DND-41 (cell line): Measurements from ENCODE around the gene PLPPR4.

Experiments
- EZH2 ChIP-seq: IDR thresholded peaks from 3 replicates; pipeline ENCODE4 v1.6.1; 2012; ENCODE audit warnings: borderline replicate concordance, low read depth, mild to moderate bottlenecking, moderate library complexity, low read length, inconsistent platforms; ENCODE audit not compliant: severe bottlenecking
- TF ChIP-seq, protein P1 (sequence below): IDR thresholded peaks from 2 replicates; pipeline ENCODE4 v1.5.1; 2012; ENCODE audit warnings: borderline replicate concordance, low read length, moderate library complexity, mild to moderate bottlenecking; ENCODE audit not compliant: poor library complexity, severe bottlenecking; ENCODE audit errors: extremely low read depth

DNA sequence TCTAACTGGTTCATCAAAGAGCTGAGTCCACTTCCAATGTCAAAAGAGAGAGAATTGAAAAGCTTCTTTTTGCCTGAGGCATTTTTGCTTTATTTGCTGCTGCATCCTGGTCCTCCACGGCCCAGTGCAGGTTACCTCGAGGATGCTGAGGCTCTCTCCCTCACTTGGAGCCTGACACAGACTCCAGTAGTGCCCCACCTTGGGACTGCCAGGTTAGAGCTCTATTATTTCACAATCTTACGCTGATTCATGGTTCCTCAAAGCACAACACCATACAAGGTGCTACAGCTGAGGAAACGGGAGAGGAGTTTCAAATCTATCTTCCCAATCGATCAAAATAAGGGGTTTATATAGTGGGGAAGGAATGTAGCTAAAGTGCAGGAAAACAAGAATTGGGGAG is 13.6 kb upstream of the PLPPR4 start:
- TF ChIP-seq, protein P1, sequence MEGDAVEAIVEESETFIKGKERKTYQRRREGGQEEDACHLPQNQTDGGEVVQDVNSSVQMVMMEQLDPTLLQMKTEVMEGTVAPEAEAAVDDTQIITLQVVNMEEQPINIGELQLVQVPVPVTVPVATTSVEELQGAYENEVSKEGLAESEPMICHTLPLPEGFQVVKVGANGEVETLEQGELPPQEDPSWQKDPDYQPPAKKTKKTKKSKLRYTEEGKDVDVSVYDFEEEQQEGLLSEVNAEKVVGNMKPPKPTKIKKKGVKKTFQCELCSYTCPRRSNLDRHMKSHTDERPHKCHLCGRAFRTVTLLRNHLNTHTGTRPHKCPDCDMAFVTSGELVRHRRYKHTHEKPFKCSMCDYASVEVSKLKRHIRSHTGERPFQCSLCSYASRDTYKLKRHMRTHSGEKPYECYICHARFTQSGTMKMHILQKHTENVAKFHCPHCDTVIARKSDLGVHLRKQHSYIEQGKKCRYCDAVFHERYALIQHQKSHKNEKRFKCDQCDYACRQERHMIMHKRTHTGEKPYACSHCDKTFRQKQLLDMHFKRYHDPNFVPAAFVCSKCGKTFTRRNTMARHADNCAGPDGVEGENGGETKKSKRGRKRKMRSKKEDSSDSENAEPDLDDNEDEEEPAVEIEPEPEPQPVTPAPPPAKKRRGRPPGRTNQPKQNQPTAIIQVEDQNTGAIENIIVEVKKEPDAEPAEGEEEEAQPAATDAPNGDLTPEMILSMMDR = no peak
- no peak for TF ChIP-seq EZH2
